Activated CD4-positive, alpha-beta T cell treated with anti-CD3 and anti-CD28 coated beads, Interleukin-2, amount 50 U/mL, for 16 hours (primary cell): ENCODE data around the gene SMTNL1.

Experiments used
- DNase-seq: peaks from one replicate; pipeline ENCODE4 v3.0.0-alpha.2; 2020

Gene SMTNL1

GRCh38 chr11:57545883-57546282 is 8.5 kb downstream of the SMTNL1 start:
- DNase-seq = no peak

- no peak for DNase-seq
These were observed 9.1 kb downstream of the SMTNL1 start for GRCh38 chr11:57546451-57546850.

GRCh38 chr11:57546869-57547475 is 9.6 kb downstream of the SMTNL1 start:
- DNase-seq = peak; percentile 37

GRCh38 chr11:57547854-57548377 is 10.5 kb downstream of the SMTNL1 start:
- no peak for DNase-seq

GRCh38 chr11:57549983-57550382 is 12.6 kb downstream of the SMTNL1 start:
- DNase-seq = no peak

GRCh38 chr11:57551941-57552340 is 14.5 kb downstream of the SMTNL1 start:
- no peak for DNase-seq

- no peak for DNase-seq
These were observed 15.1 kb downstream of the SMTNL1 start for GRCh38 chr11:57552479-57552878.

- no peak for DNase-seq
These were observed 18.0 kb downstream of the SMTNL1 start for GRCh38 chr11:57555393-57555792.

- DNase-seq = no peak
These were observed 18.6 kb downstream of the SMTNL1 start for GRCh38 chr11:57556041-57556440.

- DNase-seq = no peak
These were observed 22.8 kb downstream of the SMTNL1 start for GRCh38 chr11:57560146-57560545.

- no peak for DNase-seq
These were observed 25.2 kb downstream of the SMTNL1 start for GRCh38 chr11:57562596-57562995.

GRCh38 chr11:57566005-57566904 is 28.9 kb downstream of the SMTNL1 start:
- DNase-seq = peak; percentile 69

GRCh38 chr11:57566905-57567514 is 29.6 kb downstream of the SMTNL1 start:
- peak; percentile 33 for DNase-seq

- DNase-seq = peak; percentile 66
These were observed 30.3 kb downstream of the SMTNL1 start, which contains the start of gene UBE2L6 for GRCh38 chr11:57567515-57568329. UBE2L6 (minus strand) TSS chr11:57567672; CDS start chr11:57567611, 61 bp downstream.

- DNase-seq = peak; percentile 89
These were observed 31.0 kb downstream of the SMTNL1 start for GRCh38 chr11:57568330-57568766.

GRCh38 chr11:57571606-57572005 is 34.2 kb downstream of the SMTNL1 start:
- DNase-seq = no peak

- DNase-seq = no peak
These were observed 36.7 kb downstream of the SMTNL1 start for GRCh38 chr11:57574061-57574460.

GRCh38 chr11:57584341-57584740 is 46.9 kb downstream of the SMTNL1 start:
- DNase-seq = no peak

GRCh38 chr11:57585301-57585700 is 47.9 kb downstream of the SMTNL1 start:
- no peak for DNase-seq

- DNase-seq = no peak
These were observed 49.4 kb downstream of the SMTNL1 start for GRCh38 chr11:57586711-57587245.

GRCh38 chr11:57588046-57588710 is 50.8 kb downstream of the SMTNL1 start:
- DNase-seq = no peak
